Measurements from ENCODE around the gene AMACR. TPM values are rescaled to one million over a fixed set of nuclear protein-coding genes. Genes with fewer than 3 reads are reported as not detected.

Gene AMACR
- total and polyA plus RNA-seq, 2 experiments from 2014 or later, result 6.7 to 12.6 TPM

GRCh38 chr5:34054400-34054729, 46.5 kb upstream of the AMACR start:
- H3K27me3 ChIP-seq (ENCODE audit: insufficient read depth), result no peaks in the 10 kb centered on the region
- Mint-ChIP-seq H3K36me3 (ENCODE audit: low read depth) (no peaks in the 10 kb centered on the region), H3K27ac (no peak overlapping the region), H3K4me3 (no peak overlapping the region), H3K9me3 (no peaks in the 10 kb centered on the region), H3K27me3 (ENCODE audit: insufficient read depth, low read depth, poor library complexity) (no peaks in the 10 kb centered on the region), H3K4me1 (no peaks in the 10 kb centered on the region)
- no peak overlapping the region for H3K4me2 ChIP-seq
- no peak overlapping the region for H2AFZ ChIP-seq
- H3K79me2 ChIP-seq (replicated peaks; ENCODE audit: insufficient read depth), result no peaks in the 10 kb centered on the region
- peaks cover 4% of the 10 kb centered on the region; the same call in 1 of the 2 replicates for H3K9me2 ChIP-seq (ENCODE audit: insufficient read depth)
- no peak overlapping the region for H3K27ac ChIP-seq (ENCODE audit: low read depth)
- no peak for ATAC-seq
- no peak for TF ChIP-seq JUNB (IDR thresholded peaks at IDR 0.05; ENCODE audit: unreplicated experiment)
- TF ChIP-seq STAT1 (IDR thresholded peaks at IDR 0.05; ENCODE audit: unreplicated experiment), result no peak
- no peak for TF ChIP-seq EZH2phosphoT487 (IDR thresholded peaks at IDR 0.05; ENCODE audit: unreplicated experiment)
- no peak for TF ChIP-seq CREB1 (CRISPR knock-in tag; IDR thresholded peaks at IDR 0.05; ENCODE audit: low read depth)
- TF ChIP-seq, protein P1, sequence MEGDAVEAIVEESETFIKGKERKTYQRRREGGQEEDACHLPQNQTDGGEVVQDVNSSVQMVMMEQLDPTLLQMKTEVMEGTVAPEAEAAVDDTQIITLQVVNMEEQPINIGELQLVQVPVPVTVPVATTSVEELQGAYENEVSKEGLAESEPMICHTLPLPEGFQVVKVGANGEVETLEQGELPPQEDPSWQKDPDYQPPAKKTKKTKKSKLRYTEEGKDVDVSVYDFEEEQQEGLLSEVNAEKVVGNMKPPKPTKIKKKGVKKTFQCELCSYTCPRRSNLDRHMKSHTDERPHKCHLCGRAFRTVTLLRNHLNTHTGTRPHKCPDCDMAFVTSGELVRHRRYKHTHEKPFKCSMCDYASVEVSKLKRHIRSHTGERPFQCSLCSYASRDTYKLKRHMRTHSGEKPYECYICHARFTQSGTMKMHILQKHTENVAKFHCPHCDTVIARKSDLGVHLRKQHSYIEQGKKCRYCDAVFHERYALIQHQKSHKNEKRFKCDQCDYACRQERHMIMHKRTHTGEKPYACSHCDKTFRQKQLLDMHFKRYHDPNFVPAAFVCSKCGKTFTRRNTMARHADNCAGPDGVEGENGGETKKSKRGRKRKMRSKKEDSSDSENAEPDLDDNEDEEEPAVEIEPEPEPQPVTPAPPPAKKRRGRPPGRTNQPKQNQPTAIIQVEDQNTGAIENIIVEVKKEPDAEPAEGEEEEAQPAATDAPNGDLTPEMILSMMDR (conservative IDR thresholded peaks at IDR 0.05; ENCODE audit: low read depth in 2 of 2), result no peak
- no peak for TF ChIP-seq NANOG (IDR thresholded peaks at IDR 0.05; ENCODE audit: borderline replicate concordance)
- no peak for TF ChIP-seq ETS1 (IDR thresholded peaks at IDR 0.05)
- no peak for TF ChIP-seq ZNF462 (CRISPR knock-in tag; IDR thresholded peaks at IDR 0.05)
- TF ChIP-seq ZNF331 (CRISPR knock-in tag; IDR thresholded peaks at IDR 0.05; ENCODE audit: low read depth), result no peak
- TF ChIP-seq POLR2AphosphoS5 (IDR thresholded peaks at IDR 0.05; ENCODE audit: low read depth), result no peak
- H4K20me1 ChIP-seq (replicated peaks; ENCODE audit: insufficient read depth), result no peaks in the 10 kb centered on the region; the same call in 1 of the 2 replicates
- H3K4me1 ChIP-seq (ENCODE audit: insufficient read depth), result no peaks in the 10 kb centered on the region
- H3K36me3 ChIP-seq (ENCODE audit: insufficient read depth), result peaks cover 13% of the 10 kb centered on the region; the same call in 1 of the 2 replicates
- no peaks in the 10 kb centered on the region for H3F3A ChIP-seq (replicated peaks; ENCODE audit: low read depth)
- no peak for DNase-seq (ENCODE audit: low spot score)
- no peak overlapping the region for H3K4me3 ChIP-seq
